AG08396 (cell line): Measurements from ENCODE around the gene RAD51B.
A peak's percentile ranks its signal among the peaks of the same experiment; 100 is the strongest.
"Not testable (repeated sequence)": the region's sequence is repeated elsewhere in the genome, so short reads cannot be mapped to it uniquely, and the experiment has no call there.

Experiments used
- DNase-seq: peaks from one replicate; pipeline ENCODE4 v3.0.0; 2012; ENCODE audit warnings: low spot score, mixed read lengths

Gene RAD51B

DNA sequence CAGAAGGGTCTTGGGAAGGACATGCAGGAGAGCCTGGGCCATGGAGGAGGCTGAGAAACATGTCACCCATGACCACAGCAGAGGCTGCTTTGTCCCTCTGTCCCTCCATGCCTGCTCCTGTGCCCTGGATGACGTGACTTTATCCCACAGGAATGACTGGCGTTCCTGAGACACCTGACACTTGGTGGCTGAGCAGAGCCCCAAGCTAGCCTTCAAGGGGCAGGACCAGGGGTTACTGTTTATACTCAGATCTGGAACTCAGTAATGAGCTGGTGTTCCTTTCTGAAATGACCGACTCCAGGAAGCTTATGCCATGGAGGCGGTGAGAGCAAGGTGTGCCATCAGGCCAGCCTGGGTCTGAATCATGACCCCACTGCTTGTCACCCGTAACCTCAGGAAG is 929.1 kb downstream of the RAD51B start:
- no peak for DNase-seq

DNA sequence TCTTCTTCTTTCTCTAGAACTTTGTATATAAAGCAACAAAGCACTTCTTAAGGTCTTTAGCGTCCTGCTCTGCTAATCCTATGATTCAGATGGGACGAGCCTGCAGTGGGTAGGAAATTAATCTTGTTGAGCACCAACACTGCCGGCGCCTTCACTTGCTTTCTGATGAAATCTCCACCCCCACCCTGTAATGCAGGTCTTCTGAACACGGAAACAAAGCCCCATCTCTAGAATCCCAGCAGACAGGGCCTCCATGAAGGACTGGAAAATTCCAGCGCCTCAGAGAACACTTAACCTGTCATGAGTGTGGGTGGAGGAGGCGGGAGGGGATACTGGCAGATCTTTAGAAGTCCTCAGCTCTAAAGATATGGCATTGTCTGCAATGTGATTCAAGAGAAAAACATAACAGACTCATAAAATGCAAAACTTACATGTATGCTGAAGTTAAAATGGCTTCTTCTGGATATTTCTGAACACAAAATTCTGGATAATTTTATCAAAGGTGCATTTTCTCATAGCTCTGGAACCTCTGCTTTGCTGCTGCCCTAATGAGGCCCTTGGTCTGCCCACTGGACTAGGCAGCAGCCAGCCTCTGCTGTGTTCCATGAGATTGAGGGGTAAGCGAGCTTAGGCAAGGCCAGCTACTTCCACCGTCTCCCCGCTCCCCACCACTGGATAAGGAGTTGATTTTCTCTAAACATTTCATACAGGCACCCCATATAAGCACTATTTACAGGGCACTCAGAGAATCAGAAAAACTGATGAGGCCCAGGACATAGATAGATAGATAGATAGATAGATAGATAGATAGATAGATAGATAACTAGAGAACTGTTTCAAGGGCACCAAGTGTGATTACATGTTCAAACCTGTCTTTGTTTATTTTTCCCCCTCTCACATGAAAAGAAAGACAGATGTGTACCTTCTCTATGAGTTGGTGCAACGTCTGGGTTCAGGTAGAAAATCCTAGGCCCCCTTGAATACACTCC is 930.2 kb downstream of the RAD51B start:
- DNase-seq, result no peak

- DNase-seq, result no peak
Observed at GRCh38 chr14:68752271-68753006, 932.9 kb downstream of the RAD51B start.

DNA sequence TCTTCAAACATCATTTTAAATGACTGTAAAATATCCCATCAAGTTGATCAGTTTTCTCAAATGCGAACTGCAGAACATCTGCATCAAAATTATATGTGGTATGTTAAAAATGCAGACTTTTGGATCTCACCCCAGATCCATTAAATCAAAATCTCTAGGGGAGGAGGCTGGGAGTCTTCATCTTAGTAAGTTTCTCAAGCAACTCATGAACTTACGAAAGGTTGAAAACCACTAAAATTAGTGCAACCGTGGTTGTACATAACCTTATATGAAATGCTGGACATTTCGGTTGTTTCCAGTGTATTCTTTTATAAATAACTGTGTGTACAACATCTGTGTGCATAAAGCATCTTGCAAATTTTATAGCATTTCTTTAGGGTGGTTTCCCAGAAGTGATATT is 934.1 kb downstream of the RAD51B start:
- no peak for DNase-seq

- DNase-seq, result no peak
Observed at GRCh38 chr14:68755016-68755353, 935.4 kb downstream of the RAD51B start.

DNA sequence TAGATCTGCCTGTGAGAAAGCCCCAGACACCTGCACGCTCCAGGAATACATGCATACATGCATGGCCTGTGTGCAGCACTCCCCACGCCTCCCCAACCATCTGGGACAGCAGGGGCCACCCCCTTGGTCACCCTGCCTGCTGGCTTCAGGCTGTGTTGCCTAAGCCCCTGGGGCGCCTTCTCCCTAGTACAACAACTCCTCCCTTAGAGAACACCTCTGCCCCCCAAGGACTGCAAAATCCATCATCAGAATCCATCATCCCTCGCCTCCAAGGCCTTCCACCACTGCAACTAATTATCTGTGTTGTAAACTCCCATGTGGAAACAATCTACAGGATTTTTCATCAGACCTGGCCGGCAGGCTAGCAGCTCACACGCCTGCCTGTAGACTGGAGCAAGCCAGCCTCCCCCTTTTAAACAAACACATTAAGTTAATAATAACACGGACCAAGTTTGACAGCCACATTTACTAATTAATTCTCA is 936.5 kb downstream of the RAD51B start:
- no peak for DNase-seq

- DNase-seq, result no peak
Observed at GRCh38 chr14:68756734-68757133, 937.2 kb downstream of the RAD51B start.

GRCh38 chr14:68757618-68758081 is 938.1 kb downstream of the RAD51B start:
- no peak for DNase-seq

DNA sequence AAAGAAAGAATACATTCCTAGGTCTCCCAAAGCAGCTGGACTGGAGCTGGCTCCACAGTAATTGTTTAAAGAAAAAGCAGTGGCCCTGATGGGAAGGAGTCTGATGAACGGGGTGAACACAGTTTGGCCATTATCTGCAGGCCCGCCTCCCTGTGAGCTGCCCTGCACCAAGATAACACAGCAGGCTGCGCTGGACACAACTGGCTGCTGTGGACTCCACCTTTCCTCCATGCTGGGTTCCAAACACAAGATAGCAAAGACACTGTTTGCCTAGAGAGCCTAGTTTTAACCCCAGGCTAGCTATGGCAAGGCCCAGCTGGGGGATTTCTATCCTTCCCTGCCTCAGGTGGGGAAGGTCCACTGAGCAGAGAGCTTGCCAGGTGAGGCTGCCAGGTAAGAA is 938.7 kb downstream of the RAD51B start:
- no peak for DNase-seq

DNA sequence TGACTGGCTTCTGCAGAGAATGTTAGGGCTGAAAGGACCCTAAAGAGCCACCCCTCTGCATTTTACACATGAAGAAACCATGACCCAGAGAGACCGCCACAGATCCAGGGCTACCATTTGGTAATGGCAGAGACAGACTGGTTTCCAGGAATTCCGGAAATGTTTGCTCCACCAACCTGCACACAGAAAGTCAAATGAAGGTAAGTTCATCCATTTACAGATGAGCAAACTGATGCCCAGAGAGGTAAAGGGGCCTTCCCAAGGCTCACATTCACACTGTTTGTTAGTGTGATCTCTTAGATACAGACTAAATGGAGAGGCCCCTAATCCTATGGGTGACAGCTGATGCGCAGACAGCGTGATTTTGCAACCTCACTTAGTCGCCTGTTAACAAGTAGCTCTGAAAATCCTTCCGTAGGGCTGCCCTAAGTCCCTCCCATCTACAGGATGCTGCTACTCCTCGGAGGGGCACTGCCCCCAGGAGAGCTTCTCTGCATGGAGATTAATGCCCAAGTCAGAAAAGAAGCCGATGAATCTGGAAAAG is 939.5 kb downstream of the RAD51B start:
- no peak for DNase-seq

DNA sequence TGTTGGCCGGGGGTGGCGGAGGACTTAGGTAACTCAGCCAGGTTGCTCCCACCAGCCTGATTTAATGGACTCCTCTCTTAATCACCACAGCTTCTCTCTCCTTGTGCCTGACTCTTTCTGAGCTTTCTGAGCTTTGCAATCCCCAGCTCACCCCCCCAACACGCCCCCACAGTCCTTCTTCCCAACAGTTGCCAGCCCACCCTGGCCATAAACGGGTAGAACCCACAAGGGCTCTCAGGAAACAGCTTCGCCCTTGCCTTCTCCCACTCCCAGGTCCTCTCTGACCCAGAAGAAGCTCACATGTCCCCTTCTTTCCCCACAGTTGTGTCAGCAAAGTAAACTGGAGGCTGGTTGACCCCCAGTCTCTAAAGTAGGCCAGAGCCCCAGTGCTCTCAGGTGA is 940.4 kb downstream of the RAD51B start:
- DNase-seq, result no peak

DNA sequence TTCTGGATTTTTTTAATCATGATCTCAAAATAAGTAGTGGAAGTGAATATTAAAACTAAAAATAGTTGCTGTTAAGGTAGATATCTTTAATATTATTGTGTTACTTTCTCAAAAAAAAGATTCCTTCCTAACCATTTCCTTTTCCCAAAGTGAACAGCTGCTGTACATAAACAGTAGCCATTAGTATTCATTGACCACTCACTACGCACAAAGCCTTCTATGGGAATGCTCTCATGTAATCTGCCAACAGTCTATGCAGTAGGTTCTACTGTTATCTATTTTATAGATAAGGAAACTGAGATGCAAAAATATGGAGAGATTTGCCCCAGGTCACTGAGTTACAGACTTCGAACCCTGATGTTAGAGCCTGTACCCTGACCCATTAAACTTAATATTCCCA is 941.2 kb downstream of the RAD51B start:
- no peak for DNase-seq

GRCh38 chr14:68761391-68761790 is 941.8 kb downstream of the RAD51B start:
- DNase-seq, result no peak

DNA sequence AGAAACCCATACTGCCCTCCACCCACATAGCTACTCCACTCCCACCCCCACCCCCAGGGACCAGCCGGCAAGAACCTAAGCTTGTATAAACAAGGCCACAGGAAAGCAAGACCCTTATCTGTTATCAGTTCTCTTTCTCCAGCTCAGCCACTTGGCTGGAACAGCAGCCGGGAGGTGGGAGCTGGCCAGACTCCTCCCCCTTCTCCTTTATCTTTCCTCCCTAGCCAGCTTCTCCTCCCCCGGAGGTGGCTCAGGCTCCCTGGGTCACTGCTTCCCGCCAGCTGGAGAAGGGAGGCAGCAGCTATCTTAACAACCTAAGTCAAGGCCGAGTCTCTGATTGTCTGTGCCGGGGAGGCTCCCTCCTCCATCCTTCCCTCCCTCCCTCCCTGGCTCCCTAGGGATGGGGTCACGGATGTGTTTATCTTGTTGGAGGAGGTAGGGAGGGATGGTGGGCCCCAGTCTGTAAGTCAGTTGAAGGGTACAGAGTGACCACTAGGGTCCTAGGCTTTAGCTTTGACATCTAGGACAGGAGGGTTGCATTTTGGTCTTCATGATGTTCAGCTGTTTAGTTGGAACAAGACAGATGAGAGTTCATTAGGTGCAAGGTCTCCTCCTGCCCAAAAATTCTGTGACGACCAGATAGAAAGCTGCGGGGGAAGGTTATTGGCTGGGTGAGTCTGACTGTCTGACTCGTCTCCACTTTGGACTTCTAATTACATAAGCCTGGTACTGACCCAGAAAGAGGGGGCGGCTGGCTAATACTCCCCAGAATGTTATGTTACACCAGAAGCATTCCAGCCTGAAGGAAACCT is 943.6 kb downstream of the RAD51B start:
- DNase-seq, result peak; percentile 63

DNA sequence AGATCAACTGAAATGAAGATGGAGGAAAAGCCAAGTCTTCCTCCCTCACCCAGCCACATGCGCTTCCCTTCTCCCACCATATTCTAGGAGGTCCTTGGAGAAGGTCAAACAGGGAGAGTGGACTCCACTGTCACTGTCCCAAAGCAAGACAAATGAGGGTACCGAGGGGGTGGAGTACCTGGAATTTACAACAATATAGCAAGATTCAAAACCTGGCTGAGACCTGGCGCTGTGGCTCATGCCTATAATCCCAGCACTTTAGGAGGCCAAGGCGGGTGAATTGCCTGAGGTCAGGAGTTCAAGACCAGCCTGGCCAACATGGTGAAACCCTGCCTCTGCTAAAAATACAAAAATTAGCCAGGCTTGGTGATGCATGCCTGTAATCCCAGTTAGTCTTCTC is 944.3 kb downstream of the RAD51B start:
- DNase-seq, result not testable (repeated sequence)

DNA sequence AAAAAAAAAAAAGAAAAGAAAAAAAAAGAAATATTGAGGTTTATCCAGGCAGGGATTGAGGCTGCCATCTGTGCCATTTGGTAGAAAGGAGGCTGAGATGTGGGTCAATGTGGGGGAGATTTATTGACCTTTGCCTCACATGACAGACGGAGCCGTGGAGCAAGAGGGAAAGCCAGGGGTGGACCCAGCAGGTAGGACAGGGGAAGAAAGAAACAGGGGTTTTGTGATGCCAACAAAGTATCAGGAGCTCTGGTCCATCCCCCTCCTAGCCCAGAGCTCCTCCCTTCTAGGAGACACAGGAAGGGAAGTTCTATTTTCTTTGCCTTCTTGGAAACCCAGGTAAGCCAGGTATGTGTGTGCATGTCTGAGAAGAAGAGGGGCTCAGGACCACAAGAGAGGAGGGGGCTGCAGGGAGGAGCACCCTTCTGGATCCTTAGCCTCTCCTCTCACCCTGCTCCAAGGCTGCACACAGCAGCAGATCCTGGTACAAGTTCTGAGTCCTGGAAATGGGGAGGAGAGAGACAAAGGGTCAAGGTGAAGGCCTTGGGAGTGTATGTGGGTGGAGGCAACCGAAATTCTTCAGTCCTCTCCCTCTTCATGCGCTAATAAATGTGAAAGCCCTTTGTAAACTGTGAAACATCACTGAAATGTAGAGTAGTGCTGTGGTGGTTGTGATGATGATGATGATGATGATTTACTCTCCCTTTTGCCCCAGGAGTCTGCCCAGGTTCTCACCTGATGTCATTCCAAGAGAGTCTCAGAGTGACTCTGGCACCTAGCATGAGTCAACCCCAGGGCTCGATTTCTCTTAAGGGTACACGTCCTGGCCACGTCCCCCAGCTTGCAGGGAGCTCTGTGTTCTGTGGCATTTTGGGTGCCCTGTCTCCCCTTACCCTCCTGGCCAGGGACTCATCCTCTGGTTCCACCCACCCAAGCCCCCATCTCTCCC is 947.0 kb downstream of the RAD51B start:
- no peak for DNase-seq

DNA sequence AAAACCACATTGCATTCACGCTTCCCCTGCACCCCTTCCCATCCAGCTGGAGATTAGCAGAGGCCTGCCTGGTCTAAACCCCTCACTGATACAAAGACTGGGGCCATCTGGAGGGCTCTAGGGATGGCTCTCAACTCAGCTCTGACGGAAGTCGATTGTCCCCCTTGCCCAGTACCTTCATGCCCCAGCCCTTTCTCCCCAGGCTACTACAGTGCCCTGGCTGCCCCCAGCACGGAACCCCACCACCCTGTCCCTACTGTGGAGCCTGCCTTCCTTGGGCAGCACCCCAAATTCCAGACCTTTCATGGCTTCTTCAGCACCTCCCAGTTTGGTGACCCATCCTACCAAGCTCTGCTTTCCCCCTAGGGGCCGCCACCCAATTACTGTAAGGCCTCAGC is 947.7 kb downstream of the RAD51B start:
- no peak for DNase-seq

DNA sequence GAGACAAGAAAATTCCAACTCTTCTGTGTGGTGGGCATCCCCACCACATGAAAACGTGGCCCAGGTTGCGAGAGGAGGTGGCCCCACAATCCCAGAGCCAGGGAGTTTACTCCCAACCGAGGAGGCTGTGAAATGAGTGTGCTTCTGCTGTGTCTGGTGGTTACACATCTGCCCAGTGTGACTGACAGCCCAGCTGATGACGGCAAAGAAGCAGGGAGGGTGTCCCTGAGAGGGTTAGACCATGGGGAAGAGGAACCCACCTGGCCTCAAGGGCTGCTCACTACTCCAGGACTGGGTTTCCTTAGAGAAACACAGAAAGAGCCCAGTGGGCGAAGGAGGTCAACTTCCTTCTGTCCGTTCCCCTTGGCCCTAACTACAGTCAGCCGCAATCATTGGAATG is 948.7 kb downstream of the RAD51B start:
- DNase-seq, result no peak

GRCh38 chr14:68770051-68770450 is 950.5 kb downstream of the RAD51B start:
- DNase-seq, result no peak

DNA sequence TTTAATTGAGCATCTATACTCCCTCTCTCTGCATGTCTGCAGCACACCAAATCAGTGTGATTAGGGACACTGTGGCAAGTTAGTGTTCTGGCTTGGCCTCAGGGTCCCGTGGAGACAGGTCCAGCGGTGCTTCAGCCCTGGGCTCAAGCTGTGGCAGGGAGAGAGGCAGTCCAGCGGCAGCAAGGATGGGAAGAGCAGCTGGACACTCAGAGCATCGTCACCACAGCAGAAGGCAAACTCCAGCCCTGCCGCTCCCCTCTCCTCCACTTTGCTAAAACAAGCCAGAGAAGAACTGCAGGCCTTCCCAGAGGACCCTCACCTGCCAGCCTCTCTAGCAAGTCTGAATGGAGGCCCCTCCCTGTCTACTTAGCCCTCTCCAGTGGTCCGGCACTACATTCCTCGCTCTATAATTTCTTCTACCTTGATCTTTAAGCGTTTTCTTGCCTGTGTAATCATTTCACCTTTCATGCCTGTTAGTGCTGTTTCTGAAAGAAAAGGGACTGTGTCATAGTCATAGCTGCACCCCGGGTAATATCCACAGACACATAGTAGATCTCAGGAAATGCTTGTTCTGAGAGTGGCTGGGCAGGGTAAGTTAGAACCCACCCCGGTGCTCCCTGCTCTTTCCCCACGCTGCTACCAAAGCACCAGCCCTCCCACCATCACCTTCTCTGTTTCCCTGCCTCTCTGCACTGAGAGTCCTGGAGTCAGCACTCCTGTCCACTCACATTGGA is 951.1 kb downstream of the RAD51B start:
- no peak for DNase-seq
